GM12891 (cell line): Measurements from ENCODE around the gene SNAP25.

Experiments used
- POLR2A ChIP-seq: IDR thresholded peaks from 2 replicates; pipeline ENCODE4 v1.6.1; 2011; ENCODE audit warnings: low read depth, low read length, control low read depth
- POLR2AphosphoS5 ChIP-seq: IDR thresholded peaks from 2 replicates; pipeline ENCODE4 v1.6.1; 2011; ENCODE audit warnings: low read depth, low read length, control low read depth
- SPI1 ChIP-seq: IDR thresholded peaks from 2 replicates; pipeline ENCODE4 v1.6.1; 2011; ENCODE audit warnings: low read depth, low read length, control low read depth
- TAF1 ChIP-seq: IDR thresholded peaks from 2 replicates; pipeline ENCODE4 v1.6.1; 2011; ENCODE audit warnings: low read depth, low read length, control low read depth

- TF ChIP-seq POLR2A (no peak), TAF1 (no peak), POLR2AphosphoS5 (no peak), SPI1 (no peak)
Measured at GRCh38 chr20:10194166-10194565, 24.5 kb upstream of the SNAP25 start.
